ENCODE data around the gene GHRHR.

Gene GHRHR

DNA sequence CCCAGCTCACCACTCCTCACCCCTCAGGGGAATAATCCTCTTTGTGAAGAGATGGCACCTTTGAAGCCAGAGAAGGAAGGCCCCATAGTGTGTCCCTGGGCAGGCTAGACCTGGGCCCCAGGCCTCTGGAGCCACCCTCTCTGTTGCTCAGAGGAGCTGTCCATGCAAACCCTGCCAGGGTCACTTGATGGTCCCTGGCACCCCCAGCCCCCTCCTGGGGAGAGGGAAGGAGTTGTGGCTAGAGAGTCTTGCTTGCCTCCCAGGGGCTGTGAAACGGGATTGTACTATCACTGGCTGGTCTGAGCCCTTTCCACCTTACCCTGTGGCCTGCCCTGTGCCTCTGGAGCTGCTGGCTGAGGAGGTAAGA, 5.8 kb downstream of the GHRHR start:
- DNase-seq = no peak

GRCh38 chr7:30970074-30970473, 6.3 kb downstream of the GHRHR start:
- no peak for DNase-seq

DNA sequence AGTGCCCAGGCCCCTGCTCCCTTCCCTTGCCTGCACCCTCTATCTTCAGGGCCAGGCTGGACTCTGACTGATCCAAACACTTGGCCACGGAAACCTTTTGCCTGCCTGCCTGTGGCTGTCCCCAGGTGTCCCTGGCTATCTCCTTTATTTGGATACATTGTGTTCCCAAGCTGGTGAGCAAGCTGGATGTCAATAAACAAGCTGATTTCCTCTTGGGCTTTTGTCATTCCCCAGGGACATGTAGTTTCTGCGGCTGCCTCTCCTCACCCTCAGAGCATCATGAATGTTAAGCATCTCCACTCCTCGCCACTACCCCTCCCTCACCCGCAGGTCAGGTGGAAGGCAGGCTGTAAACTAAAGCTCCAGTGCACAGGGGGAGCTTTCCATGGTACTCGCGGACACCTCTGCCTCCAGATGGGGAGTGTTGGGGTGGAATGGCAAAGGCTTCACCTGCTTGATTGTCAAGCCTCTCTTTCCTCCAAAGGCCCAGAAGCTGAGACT, 6.9 kb downstream of the GHRHR start:
- no peak for DNase-seq

GRCh38 chr7:30971440-30971839, 7.7 kb downstream of the GHRHR start:
- no peak for DNase-seq

- DNase-seq = no peak
Observed at GRCh38 chr7:30971840-30972563, 8.2 kb downstream of the GHRHR start.

DNA sequence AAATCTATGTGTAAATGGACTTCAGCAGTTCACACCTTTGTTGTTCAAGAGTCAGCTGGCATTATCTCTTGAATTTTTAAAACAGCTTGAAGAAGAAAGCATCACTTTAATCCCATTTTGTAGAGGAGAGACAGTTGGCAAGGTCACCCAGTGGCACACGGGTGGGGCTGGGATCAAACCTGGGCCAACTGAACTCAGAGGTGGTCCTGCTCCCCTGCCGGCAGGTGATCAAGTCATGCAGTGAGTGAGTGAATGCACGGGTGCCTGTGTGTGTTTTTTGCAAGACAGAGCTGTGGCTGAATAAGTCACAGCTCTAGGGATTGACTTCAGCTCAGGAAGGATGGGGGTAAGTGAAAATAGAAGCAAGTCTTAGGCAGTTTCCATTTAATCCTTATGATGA, 9.5 kb downstream of the GHRHR start:
- no peak for DNase-seq

- no peak for DNase-seq
Observed at GRCh38 chr7:30973791-30974604, 10.2 kb downstream of the GHRHR start.

DNA sequence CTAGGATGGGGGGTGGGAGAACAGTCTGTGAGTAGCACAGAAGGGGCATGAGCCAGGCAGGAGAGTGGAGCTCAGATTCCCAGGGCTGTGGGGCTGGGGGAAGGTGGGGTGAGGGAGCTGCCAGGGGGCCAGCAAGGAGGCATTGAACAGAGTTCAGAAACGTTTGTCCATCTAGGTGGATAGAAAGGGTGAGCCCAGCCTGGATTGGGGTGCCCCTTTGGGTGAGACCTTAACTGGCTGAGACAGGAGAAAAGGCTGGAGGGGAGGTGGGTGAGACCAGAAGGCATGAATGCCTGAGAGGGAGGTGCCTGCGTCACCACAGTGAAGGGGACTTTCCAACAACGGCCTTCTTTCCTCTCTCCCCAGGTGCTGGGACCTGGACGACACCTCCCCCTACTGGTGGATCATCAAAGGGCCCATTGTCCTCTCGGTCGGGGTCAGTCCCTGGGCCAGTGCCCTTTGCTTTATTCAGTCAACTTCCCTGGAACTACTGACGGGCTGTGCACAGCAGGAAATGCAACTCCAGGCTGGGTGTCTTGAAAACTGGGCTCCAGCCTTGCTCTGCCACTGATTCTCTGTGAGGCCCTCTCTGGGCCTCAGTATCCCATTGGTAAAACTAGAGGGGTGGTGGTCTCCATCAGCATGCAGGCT, 11.0 kb downstream of the GHRHR start:
- DNase-seq = no peak

- DNase-seq = no peak
Observed at GRCh38 chr7:30975256-30975899, 11.6 kb downstream of the GHRHR start.

- no peak for DNase-seq
Observed at GRCh38 chr7:30976381-30976780, 12.6 kb downstream of the GHRHR start.

- no peak for DNase-seq
Observed at GRCh38 chr7:30977222-30977621, 13.5 kb downstream of the GHRHR start.

- DNase-seq = no peak
Observed at GRCh38 chr7:30977896-30978564, 14.3 kb downstream of the GHRHR start.

GRCh38 chr7:30979027-30979426, 15.3 kb downstream of the GHRHR start:
- DNase-seq = no peak

GRCh38 chr7:30980194-30980593, 16.4 kb downstream of the GHRHR start:
- DNase-seq = no peak

DNA sequence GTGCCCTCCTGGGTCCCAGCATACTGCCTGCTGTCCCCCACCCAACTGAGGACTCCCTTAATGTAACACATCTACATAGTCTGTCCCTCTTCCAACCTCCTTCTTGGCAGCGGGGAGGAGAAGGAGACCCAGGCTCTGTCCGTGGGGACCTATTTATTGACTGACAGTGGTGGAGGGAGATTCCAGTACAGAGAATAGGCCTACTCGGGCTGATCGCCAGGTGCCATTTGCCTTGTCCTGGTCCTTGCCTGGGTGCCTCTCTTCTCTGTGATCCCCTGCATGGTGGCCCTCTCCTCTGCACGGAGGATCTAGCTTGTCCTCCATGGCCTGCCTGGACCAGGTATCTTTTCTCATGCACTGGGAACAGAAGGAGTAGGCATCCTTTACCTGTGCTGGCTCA, 17.0 kb downstream of the GHRHR start:
- DNase-seq = no peak

DNA sequence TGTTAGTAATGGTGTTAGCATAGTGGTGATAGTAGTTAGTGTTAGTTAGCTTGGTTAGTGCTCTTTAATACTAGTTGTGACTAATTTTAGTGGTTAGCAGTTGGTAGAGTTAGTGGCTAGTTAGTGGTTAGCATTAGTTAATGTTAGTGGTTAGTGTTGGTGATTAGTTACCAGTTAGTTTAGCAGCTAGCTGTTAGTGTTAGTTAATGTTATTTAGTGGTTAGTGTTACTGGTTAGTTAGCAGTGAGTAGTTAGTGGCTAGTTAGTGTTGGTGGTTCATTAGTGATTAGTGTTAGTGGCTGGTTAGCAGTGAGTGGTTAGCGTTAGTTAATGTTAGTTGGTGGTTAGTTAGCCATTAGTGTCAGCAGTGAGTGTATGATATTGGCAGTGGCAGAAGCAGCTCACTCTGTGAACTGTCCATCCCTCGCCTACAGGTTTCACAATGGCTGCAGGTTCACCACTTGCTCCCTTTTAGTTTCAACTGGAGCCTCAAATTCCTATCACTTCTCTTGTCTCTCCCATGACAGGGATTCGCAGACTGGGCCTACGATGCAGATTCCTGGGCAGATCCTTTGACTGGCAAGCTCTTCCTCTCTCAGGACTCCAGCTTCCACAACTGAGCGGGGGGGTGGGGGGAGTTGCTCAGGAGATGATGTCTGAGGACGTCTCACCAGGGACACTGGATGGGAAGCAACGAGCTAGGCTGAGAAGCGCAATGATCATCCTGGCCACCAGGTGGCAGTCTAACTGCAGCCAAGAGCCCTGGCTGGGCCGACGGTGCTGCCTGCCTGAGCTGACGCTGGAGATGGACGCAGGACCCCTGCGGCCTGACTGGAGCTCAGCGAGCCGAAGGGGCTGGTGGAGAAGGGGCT, 19.5 kb downstream of the GHRHR start:
- DNase-seq = peak; percentile 76

GRCh38 chr7:30983914-30984247, 20.1 kb downstream of the GHRHR start:
- no peak for DNase-seq

DNA sequence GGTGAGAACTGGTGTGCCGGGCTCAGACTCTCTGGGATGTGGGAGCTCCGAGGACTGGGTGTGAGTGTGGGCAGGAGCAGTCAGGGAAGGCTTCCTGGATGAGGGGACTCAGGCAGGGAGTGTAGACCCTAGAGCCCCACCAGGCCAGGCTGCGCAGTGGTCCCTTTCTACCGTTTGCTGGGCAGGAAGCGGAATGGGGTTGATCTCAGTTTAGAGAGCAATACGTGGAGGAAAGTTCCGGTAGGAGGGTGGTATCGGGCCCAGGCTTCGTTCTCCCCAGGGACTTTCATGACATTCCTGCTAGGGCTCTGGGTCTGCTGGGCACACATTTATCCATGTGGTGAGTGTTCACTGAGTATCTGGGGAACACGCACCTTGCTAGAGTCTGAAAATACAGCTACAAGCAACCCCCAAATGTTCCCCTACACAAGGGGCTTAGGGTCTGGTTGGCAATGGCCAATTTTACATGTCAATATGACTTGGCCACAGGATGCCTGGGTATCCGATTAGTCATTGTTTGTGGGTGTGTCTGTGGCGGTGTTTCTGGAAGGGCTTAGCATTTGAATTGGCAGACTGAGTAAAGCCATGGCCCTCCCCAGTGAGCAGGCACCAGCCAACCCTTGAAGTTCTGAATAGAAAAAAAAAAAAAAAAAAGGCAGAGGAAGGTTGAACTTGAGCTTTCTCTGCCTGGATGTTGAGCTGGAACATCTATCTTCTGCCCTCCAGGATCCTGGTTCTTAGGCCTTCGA, 20.8 kb downstream of the GHRHR start:
- DNase-seq = no peak

DNA sequence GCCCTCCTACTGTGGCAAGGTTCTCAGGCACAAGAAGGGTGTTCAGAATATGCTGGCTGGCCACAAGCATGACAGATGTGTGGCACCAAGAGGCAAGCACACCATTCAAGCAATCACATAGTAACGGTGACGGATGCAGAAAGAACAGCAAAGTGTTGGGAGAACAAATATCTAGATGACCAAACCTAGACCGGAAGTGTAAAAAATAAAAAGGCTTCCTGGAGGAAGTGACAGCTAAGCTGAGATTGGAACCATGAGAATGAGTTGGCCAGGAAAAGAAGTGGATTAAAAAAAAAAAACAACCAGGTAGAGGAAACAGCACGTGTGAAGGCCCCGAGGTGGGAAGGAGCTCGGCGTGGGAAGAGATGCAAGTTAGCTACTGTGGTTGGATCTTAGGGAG, 22.0 kb downstream of the GHRHR start:
- DNase-seq = no peak

DNA sequence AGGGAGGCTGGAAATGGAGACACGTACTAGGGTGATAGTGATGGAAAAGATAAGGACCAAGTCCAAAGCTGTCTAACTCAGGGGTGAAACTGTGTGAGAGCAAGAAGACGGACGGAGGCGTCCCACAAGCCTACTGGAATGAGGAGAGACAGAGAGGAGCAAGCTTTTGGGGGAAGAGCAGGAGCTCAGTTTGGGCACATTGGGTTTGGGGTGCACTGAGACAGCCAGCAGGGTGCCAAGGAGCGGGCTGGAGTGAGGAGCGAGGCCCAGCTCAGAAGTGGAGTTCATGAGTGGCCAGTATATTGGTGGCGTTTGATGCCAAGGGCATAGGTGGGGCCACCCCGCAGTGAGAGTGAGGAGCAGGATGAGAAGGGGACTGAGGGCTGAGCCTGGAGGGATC, 22.6 kb downstream of the GHRHR start:
- DNase-seq = no peak

- no peak for DNase-seq
Observed at GRCh38 chr7:30986738-30987137, 23.0 kb downstream of the GHRHR start.
